Raji (cell line): ENCODE measurements around the gene CNTROB.

Experiments
- POLR2A ChIP-seq: IDR thresholded peaks from 2 replicates; pipeline ENCODE4 v1.6.1; 2011; ENCODE audit warnings: low read depth, low read length, control low read depth; ENCODE audit not compliant: insufficient read depth

Gene CNTROB, protein sequence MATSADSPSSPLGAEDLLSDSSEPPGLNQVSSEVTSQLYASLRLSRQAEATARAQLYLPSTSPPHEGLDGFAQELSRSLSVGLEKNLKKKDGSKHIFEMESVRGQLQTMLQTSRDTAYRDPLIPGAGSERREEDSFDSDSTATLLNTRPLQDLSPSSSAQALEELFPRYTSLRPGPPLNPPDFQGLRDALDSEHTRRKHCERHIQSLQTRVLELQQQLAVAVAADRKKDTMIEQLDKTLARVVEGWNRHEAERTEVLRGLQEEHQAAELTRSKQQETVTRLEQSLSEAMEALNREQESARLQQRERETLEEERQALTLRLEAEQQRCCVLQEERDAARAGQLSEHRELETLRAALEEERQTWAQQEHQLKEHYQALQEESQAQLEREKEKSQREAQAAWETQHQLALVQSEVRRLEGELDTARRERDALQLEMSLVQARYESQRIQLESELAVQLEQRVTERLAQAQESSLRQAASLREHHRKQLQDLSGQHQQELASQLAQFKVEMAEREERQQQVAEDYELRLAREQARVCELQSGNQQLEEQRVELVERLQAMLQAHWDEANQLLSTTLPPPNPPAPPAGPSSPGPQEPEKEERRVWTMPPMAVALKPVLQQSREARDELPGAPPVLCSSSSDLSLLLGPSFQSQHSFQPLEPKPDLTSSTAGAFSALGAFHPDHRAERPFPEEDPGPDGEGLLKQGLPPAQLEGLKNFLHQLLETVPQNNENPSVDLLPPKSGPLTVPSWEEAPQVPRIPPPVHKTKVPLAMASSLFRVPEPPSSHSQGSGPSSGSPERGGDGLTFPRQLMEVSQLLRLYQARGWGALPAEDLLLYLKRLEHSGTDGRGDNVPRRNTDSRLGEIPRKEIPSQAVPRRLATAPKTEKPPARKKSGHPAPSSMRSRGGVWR

DNA sequence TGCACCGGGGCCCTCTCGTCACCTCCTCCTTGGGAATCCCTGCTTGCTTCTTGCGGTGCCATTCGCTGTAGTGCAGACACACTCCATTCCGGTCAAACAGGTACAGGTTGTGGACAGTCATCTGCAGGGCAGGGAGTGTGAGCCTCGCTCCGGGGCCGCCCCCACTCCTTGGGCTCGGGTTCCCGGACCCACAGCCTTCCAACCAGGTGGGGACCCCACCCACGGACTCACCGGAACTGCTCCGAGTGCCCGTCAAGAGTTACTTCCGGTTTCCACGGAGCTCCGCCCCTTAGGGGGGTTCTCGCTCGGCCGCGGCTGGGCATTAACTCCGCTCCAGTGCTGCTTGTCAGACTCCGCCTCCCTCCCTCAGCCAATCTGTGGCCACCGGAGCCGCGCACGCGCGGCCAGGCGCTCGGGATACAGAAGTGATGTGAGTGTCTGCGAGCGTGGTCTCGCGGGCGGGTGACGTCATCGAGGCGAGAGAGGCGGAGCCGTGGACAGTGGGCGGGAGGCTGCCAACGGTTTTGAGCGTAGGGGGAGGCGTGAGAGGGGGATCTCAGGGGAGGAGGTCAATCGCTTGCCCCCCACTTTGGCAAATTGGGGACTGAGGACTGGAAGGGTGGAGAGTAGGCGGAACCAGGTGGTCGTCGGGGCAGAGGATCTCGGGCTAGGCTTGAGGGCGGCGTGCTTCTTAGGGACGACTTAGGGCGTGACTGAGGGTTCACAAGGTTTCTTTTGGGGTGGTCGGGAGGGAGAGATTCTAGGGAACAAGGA, at the start of gene CNTROB, which contains the start of gene TRAPPC1:
Gene CNTROB, plus strand, starts transcription at position 498 of the 774 bp plus-strand sequence. CDS start 874 bp downstream, outside the sequence.
Gene TRAPPC1, minus strand, starts transcription at position 238 of the 774 bp plus-strand sequence. Its CDS starts 117 bp downstream, at position 121.
- TF ChIP-seq POLR2A, result peak; percentile 89

DNA sequence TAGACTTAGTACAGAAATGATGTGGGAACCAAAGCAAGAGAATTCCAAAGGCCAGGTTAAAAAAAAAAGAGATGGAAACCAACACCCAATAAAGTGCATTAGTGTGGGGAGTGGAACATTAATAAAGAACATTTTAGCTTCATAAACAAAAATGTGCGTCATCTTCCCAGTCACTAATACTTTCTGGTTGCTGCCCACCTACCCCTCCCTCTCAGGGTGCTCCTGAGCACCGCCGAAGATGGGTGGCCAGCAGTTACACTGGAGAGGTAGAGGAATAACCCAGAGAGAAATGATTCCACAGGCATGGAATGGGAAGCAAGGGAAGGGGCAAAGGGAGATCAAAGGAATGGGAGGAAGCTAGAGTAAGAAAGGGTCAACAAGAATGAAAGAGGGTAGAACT, 49.4 kb upstream of the CNTROB start:
- TF ChIP-seq POLR2A, result no peak

- TF ChIP-seq POLR2A, result no peak
These were observed 48.1 kb upstream of the CNTROB start for GRCh38 chr17:7883781-7884386.

GRCh38 chr17:7884581-7885366, 47.2 kb upstream of the CNTROB start:
- peak; percentile 50 for TF ChIP-seq POLR2A

- TF ChIP-seq POLR2A, result peak; percentile 74
These were observed 46.4 kb upstream of the CNTROB start for GRCh38 chr17:7885367-7886226.

- TF ChIP-seq POLR2A, result no peak
These were observed 45.6 kb upstream of the CNTROB start for GRCh38 chr17:7886227-7887037.

GRCh38 chr17:7887038-7887481, 44.9 kb upstream of the CNTROB start:
- TF ChIP-seq POLR2A, result peak; percentile 10; the same call in 1 of the 2 replicates

DNA sequence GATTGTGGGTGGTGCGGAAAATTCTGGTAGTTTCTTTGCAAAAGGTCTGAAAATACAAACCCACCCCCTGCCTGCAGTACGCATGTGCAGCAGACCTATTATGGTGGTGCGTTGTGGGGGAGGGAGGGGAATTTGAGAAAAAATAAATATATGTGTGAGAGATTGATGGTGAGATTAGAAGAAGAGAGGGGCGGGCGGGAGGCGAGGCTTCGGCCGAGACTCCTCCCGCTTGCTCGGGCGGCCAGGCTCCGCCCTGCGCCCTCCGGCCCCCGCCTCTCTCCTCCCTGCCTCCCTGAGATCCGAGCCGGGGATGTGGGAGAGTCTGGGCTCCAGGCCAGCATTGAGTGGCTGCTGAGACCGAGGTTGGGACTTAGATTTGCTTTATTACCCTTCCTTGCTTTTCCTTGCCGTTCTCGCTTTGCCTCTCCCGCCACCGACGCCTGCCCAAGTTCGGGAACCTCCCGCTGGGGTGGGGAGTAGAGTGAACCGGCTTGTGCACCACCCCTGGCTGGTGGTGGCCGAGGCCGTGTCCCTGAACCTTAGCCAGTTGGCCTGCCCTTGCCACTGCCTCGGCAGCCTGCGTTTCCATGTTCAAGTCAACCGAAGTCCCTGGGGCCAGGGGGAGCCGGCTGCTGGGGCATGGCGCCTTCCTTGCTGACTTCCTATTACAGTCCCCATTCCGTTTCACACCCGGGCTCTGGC, 44.4 kb upstream of the CNTROB start:
- TF ChIP-seq POLR2A, result 0 out of 2 replicates have a peak, but pooled peaks have one; percentile 19

- no peak for TF ChIP-seq POLR2A
These were observed 43.7 kb upstream of the CNTROB start, which contains the start of gene CHD3 for GRCh38 chr17:7888184-7888920. Gene CHD3, plus strand, starts transcription at chr17:7888789. Its CDS starts 212 bp downstream, at chr17:7889001.

DNA sequence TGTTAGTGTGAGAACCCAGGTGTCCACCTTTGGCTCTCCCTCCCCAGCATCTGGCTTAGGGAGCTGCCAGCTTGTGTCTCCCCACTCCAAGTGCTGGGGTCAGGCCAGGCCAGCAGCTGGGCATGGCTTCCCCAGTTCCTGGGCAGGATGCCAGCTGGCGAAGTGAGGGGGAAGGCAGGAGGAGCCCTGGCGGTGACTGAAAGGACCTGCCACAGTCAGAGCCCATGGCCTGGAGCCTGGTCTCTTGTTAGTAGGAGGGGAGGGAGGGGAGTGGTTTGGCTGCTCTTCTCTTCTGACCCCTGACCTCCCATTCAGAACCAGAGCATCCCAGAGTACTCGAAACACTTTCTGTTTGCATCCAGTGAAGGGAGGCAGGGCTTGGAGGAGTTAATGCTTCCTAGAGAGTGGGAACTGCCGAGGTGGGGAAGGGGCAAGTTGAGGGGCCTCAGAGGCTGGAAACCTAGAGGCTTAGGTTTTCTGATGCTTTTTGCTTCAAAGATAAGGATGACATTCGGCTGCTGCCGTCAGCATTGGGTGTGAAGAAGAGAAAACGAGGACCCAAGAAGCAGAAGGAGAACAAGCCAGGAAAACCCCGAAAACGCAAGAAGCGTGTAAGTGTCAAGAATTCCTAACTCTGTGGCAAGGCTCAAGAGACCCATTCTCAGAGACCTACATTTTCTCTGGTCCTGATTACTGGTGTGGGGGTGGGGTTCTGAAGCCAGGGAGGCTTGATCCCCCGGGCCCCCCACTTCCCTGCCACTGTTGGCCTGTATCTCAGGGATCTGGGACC, 42.6 kb upstream of the CNTROB start:
- TF ChIP-seq POLR2A, result no peak
